Left kidney (tissue), 2 donors: Measurements from ENCODE around the gene GRM8. TPM values are rescaled to one million over a fixed set of nuclear protein-coding genes. Genes with fewer than 3 reads are reported as not detected.

Experiments
- DNase-seq: peaks from one replicate; pipeline ENCODE4 v3.0.0-alpha.2; 2013
- polyA plus RNA-seq: library from polyadenylated mRNA; unstranded; fragments of 120-200 nt; gene quantifications from one replicate; pipeline ENCODE4 v1.2.1, GENCODE V29; 2013; ENCODE audit not compliant: insufficient read length

GRM8 gene
- polyA plus RNA-seq, 1 donor: 10.4 TPM

- no peak for DNase-seq
These were observed 826.1 kb downstream of the GRM8 start for GRCh38 chr7:126426652-126427051.

- DNase-seq: no peak
These were observed 827.8 kb downstream of the GRM8 start for GRCh38 chr7:126424985-126425384.

- DNase-seq: no peak
These were observed 833.7 kb downstream of the GRM8 start for GRCh38 chr7:126419047-126419446.

- DNase-seq: no peak
These were observed 840.8 kb downstream of the GRM8 start for GRCh38 chr7:126411821-126412383.

GRCh38 chr7:126411032-126411820 is 841.5 kb downstream of the GRM8 start:
- no peak for DNase-seq

- DNase-seq: no peak
These were observed 849.7 kb downstream of the GRM8 start for GRCh38 chr7:126403040-126403439.

- DNase-seq: no peak
These were observed 850.8 kb downstream of the GRM8 start for GRCh38 chr7:126401918-126402317.

GRCh38 chr7:126398851-126399529 is 853.8 kb downstream of the GRM8 start:
- DNase-seq: no peak

GRCh38 chr7:126398285-126398684 is 854.5 kb downstream of the GRM8 start:
- no peak for DNase-seq

- no peak for DNase-seq
These were observed 858.3 kb downstream of the GRM8 start for GRCh38 chr7:126394406-126394805.

Other genes starting within 250 kb of the GRM8 start
- 25.3 TPM for gene ZNF800, start 139.8 kb upstream of the GRM8 start, polyA plus RNA-seq